Stimulated activated CD4-positive, alpha-beta T cell treated with anti-CD3 and anti-CD28 coated beads, Interleukin-12 subunit alpha, Interleukin-12 subunit beta, amount 100 ng/mL, for 24 hours (primary cell): Measurements from ENCODE around the gene CDH4.

ENCODE experiments used
- DNase-seq, 2 experiments: peaks; one replicate each; pipeline ENCODE4 v3.0.0-alpha.2; 2020; ENCODE audit warnings: low read depth in 2 of 2

The CDH4 gene

GRCh38 chr20:61603715-61604114, 351.7 kb downstream of the CDH4 start:
- DNase-seq = no peak

GRCh38 chr20:61604549-61604948, 352.5 kb downstream of the CDH4 start:
- no peak for DNase-seq

- DNase-seq = no peak
These were observed 353.2 kb downstream of the CDH4 start for GRCh38 chr20:61605283-61605682.

- DNase-seq = no peak
These were observed 353.9 kb downstream of the CDH4 start for GRCh38 chr20:61605862-61606557.

- DNase-seq = no peak
These were observed 356.4 kb downstream of the CDH4 start for GRCh38 chr20:61608275-61609085.

- DNase-seq = no peak
These were observed 357.4 kb downstream of the CDH4 start for GRCh38 chr20:61609461-61609860.

- no peak for DNase-seq
These were observed 359.5 kb downstream of the CDH4 start for GRCh38 chr20:61611401-61612180.

GRCh38 chr20:61613917-61614705, 362.1 kb downstream of the CDH4 start:
- no peak for DNase-seq

- no peak for DNase-seq
These were observed 362.6 kb downstream of the CDH4 start for GRCh38 chr20:61614706-61615100.

GRCh38 chr20:61615806-61616205, 363.7 kb downstream of the CDH4 start:
- DNase-seq = no peak

GRCh38 chr20:61619751-61620150, 367.7 kb downstream of the CDH4 start:
- DNase-seq = no peak

- no peak for DNase-seq
These were observed 368.1 kb downstream of the CDH4 start for GRCh38 chr20:61620174-61620573.

GRCh38 chr20:61621035-61621730, 369.1 kb downstream of the CDH4 start:
- DNase-seq = no peak

- no peak for DNase-seq
These were observed 369.8 kb downstream of the CDH4 start for GRCh38 chr20:61621852-61622251.

- DNase-seq = no peak
These were observed 371.4 kb downstream of the CDH4 start for GRCh38 chr20:61623451-61623850.

- no peak for DNase-seq
These were observed 373.2 kb downstream of the CDH4 start for GRCh38 chr20:61625246-61625645.

GRCh38 chr20:61626412-61626811, 374.4 kb downstream of the CDH4 start:
- no peak for DNase-seq

GRCh38 chr20:61627791-61628415, 375.8 kb downstream of the CDH4 start:
- DNase-seq = no peak

- DNase-seq = no peak
These were observed 376.4 kb downstream of the CDH4 start for GRCh38 chr20:61628480-61628879.

GRCh38 chr20:61628901-61629601, 377.0 kb downstream of the CDH4 start:
- DNase-seq = no peak
